BLaER1 (cell line): ENCODE data around the gene GCGR.
A peak's percentile ranks its signal among the peaks of the same experiment; 100 is the strongest.

Experiments used
- H3K27ac ChIP-seq: shearing (Covaris generic); formaldehyde crosslinking; 2 replicates; pipeline ENCODE4 v1.8.1; 2022
- H3K27me3 ChIP-seq: shearing (Covaris generic); formaldehyde crosslinking; 2 replicates; pipeline ENCODE4 v1.8.1; 2022
- H3K36me3 ChIP-seq: shearing (Covaris generic); formaldehyde crosslinking; 2 replicates; pipeline ENCODE4 v1.8.1; 2022
- H3K4me1 ChIP-seq: shearing (Covaris generic); formaldehyde crosslinking; 2 replicates; pipeline ENCODE4 v1.8.1; 2022
- H3K4me2 ChIP-seq: shearing (Covaris generic); formaldehyde crosslinking; 2 replicates; pipeline ENCODE4 v1.8.1; 2022
- H3K4me3 ChIP-seq: shearing (Covaris generic); formaldehyde crosslinking; 2 replicates; pipeline ENCODE4 v1.8.1; 2022
- H3K9ac ChIP-seq: shearing (Covaris generic); formaldehyde crosslinking; 2 replicates; pipeline ENCODE4 v1.8.1; 2022
- H3K9me3 ChIP-seq: shearing (Covaris generic); formaldehyde crosslinking; 2 replicates; pipeline ENCODE4 v1.8.1; 2022
- H4K20me1 ChIP-seq: shearing (Covaris generic); formaldehyde crosslinking; 2 replicates; pipeline ENCODE4 v1.8.1; 2022
- Cebpa-rat ChIP-seq: shearing (Covaris generic); IDR thresholded peaks from 2 replicates; pipeline ENCODE4 v1.8.1; 2022

Gene GCGR

DNA sequence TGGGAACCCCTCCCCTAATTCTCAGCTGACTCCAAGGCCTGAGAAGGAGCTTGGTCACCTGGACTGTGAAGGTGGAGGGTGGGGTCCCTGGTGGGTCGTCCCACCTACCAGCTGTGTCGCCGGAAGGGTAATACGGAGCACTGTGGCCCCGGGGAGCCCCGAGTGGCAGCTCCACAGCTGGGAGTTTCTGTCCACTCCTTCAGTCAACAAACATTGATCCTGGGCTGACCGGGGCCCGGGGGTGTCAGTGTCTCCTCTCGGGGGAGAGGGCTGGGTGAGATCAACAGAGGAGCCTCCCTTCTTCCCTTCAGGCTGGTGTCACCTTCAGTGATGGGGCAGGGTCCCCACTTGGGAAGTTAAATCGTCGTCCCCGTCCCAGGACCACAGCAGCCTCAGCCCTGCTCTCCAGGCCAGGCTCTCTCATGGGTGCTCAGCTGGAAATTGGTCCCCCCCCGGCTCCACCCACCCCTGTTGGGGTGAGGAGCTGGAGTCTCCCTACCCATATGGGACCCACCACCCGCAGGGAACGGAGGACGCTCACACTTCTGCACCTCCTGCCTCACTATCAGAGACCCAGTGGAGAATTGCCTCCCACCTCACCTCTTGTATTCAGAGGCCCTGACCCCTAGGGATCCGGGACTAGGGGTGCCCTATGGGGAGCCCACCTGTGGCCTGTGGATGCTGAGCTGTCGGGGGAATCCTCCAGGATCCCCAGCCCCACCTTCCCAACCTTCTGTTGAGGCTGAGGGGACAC, 1.9 kb downstream of the GCGR start:
- H3K27me3 ChIP-seq, result peaks cover 77% of the 10 kb centered on the region
- no peak for TF ChIP-seq Cebpa-rat
- no peaks in the 10 kb centered on the region for H4K20me1 ChIP-seq
- no peak overlapping the region for H3K27ac ChIP-seq
- H3K9ac ChIP-seq, result no peak overlapping the region
- H3K4me1 ChIP-seq, result peaks cover 48% of the 10 kb centered on the region
- no peak overlapping the region for H3K4me3 ChIP-seq
- H3K36me3 ChIP-seq, result no peaks in the 10 kb centered on the region
- H3K4me2 ChIP-seq, result no peak overlapping the region
- peaks cover 7% of the 10 kb centered on the region; the same call in 1 of the 2 replicates for H3K9me3 ChIP-seq

DNA sequence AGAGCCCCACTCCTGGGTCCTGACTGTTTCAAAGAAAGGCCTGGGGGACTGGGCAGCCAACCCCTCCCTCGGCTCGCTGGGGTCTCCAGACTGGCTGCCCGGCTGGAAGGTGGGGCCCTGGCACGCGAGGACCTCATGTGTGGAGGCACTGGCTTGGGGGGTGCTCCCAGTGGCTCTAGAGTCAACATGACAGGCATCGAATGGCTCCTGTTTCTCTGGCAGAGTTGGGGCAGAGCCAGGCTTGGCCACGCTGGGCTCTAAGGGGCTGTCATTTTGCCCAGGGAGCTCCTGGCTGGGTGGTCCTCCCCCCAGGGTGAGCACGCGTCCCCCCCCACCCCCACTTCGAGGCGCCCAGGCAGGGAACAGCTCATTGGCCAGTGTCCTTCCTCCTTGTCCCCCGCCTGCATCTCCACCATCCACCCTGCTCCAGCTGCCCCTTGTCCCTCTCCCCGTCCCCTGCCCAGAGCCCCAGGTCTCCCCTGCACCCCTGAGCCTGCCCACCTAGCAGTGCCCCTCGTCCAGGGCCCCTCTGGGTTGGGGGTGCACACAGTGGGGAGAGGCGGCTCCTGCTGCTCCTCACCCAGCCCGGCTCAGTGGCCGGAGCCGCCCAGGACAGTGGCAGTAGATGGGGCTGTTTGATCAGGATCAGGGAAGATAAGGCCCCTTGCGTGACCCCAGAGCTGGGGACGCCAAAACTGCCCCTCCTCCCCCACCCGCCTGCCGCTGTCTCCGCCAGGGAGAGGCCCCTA, 2.7 kb downstream of the GCGR start:
- TF ChIP-seq Cebpa-rat, result no peak
- Histone ChIP-seq H3K9me3 (no peaks in the 10 kb centered on the region), H3K27ac (no peak overlapping the region), H3K36me3 (no peaks in the 10 kb centered on the region), H3K27me3 (peaks cover 70% of the 10 kb centered on the region), H3K4me2 (peak overlapping the region; percentile 92), H3K9ac (no peak overlapping the region), H4K20me1 (no peaks in the 10 kb centered on the region), H3K4me1 (peaks cover 56% of the 10 kb centered on the region), H3K4me3 (no peak overlapping the region)

DNA sequence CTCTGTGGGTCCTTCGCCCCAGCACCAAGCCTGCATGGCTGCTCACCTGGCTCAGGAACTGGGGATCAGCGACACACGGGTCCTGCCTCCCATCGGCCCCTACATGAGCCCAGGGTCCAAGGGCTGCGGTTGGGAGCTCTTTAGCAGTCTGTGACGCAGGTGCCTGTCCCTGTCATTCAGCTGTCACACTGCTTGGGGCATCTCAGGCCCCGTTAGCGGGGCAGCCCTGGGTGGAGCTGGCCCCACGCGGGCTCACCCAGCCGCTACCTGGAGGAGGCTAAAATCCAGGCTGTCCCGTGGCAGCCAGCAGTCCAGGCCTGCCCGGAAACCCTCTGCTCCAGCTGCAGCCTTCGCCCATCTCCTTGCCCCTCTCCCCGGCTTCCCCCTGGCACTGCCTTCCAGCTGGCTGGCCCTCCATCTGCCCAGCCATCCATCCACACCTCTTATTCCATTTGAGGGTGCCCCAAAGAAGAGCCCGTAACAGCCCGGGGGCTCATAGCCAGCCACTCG, 3.3 kb downstream of the GCGR start:
- Histone ChIP-seq H3K27ac (no peak overlapping the region), H3K4me1 (peaks cover 62% of the 10 kb centered on the region), H3K27me3 (peaks cover 63% of the 10 kb centered on the region), H4K20me1 (no peaks in the 10 kb centered on the region), H3K4me2 (peak overlapping the region; percentile 92), H3K4me3 (no peak overlapping the region), H3K9ac (no peak overlapping the region), H3K36me3 (no peaks in the 10 kb centered on the region), H3K9me3 (no peaks in the 10 kb centered on the region)
- no peak for TF ChIP-seq Cebpa-rat

DNA sequence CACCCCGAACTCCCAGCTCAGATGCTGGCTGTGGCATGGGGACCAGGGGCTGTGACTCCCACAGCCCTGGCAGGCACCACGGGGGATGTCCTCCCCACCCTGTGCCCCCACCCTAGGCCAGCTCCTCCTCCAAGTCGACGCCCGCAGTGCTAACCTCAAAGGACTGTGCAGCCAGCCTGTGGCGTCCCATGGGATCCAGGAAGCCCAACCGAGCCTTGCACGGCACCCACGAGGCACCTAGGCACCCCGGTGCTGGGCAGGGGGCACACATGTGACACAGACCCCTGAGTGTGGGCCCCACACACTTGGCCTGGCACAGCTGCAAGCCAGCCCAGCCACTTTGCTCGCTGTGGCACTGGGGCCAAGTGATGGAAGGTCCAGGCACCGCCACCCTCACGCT, 3.9 kb downstream of the GCGR start:
- Histone ChIP-seq H3K27ac (no peak overlapping the region), H3K4me3 (no peak overlapping the region), H4K20me1 (no peaks in the 10 kb centered on the region), H3K4me1 (peaks cover 64% of the 10 kb centered on the region), H3K36me3 (no peaks in the 10 kb centered on the region), H3K4me2 (peak overlapping the region; percentile 92), H3K9me3 (no peaks in the 10 kb centered on the region), H3K27me3 (peaks cover 58% of the 10 kb centered on the region), H3K9ac (no peak overlapping the region)
- no peak for TF ChIP-seq Cebpa-rat

DNA sequence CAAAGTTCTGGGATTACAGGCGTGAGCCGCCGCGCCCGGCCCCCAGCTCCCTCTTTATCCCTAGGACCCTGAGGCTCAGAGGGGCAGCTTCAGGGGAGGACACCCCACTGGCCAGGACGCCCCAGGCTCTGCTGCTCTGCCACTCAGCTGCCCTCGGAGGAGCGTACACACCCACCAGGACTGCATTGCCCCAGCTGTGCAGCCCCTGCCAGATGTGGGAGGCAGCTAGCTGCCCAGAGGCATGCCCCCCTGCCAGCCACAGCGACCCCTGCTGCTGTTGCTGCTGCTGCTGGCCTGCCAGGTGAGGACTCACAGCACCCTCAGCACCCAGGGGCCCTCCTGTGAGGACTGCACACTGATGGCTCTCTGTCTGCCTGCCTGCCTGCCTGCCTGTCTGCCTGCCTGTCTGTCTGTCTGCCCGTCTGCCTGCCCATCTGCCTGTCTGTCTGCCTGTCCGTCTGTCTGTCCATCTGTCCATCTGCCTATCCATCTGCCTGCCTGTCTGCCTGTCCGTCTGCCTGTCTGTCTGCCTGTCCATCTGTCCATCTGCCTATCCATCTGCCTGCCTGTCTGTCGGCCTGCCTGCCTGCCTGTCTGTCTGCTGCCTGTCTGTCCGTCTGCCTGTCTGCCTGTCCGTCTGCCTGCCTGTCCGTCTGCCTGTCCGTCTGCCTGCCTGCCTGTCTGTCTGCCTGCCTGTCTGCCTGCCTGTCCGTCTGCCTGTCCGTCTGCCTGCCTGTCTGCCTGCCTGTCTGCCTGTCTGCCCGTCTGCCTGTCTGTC, 5.0 kb downstream of the GCGR start:
- H3K27ac ChIP-seq, result no peak overlapping the region

DNA sequence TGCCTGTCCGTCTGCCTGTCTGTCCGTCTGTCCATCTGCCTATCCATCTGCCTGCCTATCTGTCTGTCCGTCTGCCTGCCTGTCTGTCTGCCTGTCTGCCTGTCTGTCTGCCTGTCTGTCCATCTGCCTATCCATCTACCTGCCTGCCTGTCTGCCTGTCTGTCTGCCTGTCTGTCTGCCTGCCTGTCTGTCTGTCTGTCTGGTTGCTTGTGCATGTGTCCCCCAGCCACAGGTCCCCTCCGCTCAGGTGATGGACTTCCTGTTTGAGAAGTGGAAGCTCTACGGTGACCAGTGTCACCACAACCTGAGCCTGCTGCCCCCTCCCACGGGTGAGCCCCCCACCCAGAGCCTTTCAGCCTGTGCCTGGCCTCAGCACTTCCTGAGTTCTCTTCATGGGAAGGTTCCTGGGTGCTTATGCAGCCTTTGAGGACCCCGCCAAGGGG, 5.6 kb downstream of the GCGR start:
- Histone ChIP-seq H3K4me2 (peak overlapping the region; percentile 92), H3K36me3 (no peaks in the 10 kb centered on the region), H3K4me3 (no peak overlapping the region), H3K27ac (no peak overlapping the region), H3K9me3 (no peaks in the 10 kb centered on the region), H3K4me1 (peaks cover 75% of the 10 kb centered on the region), H4K20me1 (no peaks in the 10 kb centered on the region), H3K27me3 (peaks cover 40% of the 10 kb centered on the region), H3K9ac (no peak overlapping the region)
- no peak for TF ChIP-seq Cebpa-rat

More for the DNA sequence above, 5.0 kb downstream of the GCGR start:
- Histone ChIP-seq H3K4me1 (peaks cover 69% of the 10 kb centered on the region), H3K4me3 (no peak overlapping the region), H3K9ac (no peak overlapping the region), H3K27me3 (peaks cover 46% of the 10 kb centered on the region), H3K4me2 (peak overlapping the region; percentile 92), H3K36me3 (no peaks in the 10 kb centered on the region), H4K20me1 (no peaks in the 10 kb centered on the region), H3K9me3 (no peaks in the 10 kb centered on the region)
- TF ChIP-seq Cebpa-rat, result no peak

DNA sequence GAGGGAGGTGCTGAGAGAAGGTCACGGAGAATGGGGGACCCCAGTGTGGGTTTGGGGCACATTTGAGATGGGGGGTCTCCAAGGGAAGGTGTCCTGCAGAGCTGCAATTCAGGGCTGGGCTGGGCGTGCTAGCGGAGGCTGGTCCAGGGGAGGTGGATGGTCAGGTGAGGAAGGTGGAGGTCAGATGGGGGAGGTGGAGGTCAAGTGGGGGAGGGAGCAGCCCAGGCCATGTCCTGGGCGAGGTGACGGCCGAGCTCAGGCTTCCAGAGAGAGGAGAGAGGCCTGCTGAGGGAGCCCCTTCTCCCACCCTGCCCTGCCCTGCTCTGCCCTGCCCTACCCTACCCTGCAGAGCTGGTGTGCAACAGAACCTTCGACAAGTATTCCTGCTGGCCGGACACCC, 6.5 kb downstream of the GCGR start:
- Histone ChIP-seq H3K4me1 (peaks cover 84% of the 10 kb centered on the region), H3K9ac (no peak overlapping the region), H3K36me3 (no peaks in the 10 kb centered on the region), H3K4me3 (no peak overlapping the region), H3K9me3 (no peaks in the 10 kb centered on the region), H4K20me1 (no peaks in the 10 kb centered on the region), H3K4me2 (no peak overlapping the region), H3K27me3 (peaks cover 31% of the 10 kb centered on the region), H3K27ac (no peak overlapping the region)
- TF ChIP-seq Cebpa-rat, result no peak

DNA sequence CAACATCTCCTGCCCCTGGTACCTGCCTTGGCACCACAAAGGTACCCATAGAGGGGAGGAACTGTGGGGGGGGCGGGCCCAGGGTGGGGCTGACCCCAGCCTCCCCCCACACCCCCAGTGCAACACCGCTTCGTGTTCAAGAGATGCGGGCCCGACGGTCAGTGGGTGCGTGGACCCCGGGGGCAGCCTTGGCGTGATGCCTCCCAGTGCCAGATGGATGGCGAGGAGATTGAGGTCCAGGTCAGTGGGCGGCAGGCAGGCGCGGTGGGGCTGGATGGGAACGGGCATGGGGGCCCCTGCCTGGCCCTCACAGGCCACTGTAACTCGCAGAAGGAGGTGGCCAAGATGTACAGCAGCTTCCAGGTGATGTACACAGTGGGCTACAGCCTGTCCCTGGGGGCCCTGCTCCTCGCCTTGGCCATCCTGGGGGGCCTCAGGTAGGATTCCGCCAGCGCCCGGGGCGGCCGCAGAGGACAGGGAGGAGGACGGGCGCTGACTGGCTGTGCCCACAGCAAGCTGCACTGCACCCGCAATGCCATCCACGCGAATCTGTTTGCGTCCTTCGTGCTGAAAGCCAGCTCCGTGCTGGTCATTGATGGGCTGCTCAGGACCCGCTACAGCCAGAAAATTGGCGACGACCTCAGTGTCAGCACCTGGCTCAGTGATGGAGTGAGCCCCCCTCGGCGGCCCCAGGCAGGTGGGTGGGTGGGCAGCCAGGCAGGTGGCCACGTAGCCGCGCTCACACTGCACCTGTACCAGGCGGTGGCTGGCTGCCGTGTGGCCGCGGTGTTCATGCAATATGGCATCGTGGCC, 7.1 kb downstream of the GCGR start:
- H3K9ac ChIP-seq, result no peak overlapping the region
- no peaks in the 10 kb centered on the region for H4K20me1 ChIP-seq
- H3K36me3 ChIP-seq, result no peaks in the 10 kb centered on the region

More for the DNA sequence above, 7.1 kb downstream of the GCGR start:
- H3K27ac ChIP-seq, result 0 out of 2 replicates have a peak overlapping the region, but pooled peaks have one; percentile 67
- peaks cover 25% of the 10 kb centered on the region for H3K27me3 ChIP-seq
- no peaks in the 10 kb centered on the region for H3K9me3 ChIP-seq
- no peak for TF ChIP-seq Cebpa-rat
- H3K4me2 ChIP-seq, result peak overlapping the region; percentile 82
- peaks cover 86% of the 10 kb centered on the region for H3K4me1 ChIP-seq
- no peak overlapping the region for H3K4me3 ChIP-seq
